GM23248 (cell line): ENCODE results near the gene NPM1. TPM values are rescaled to one million over a fixed set of nuclear protein-coding genes. Genes with fewer than 3 reads are reported as not detected.
A peak's percentile ranks its signal among the peaks of the same experiment; 100 is the strongest.

Experiments
- DNase-seq: peaks from one replicate; pipeline ENCODE4 v3.0.0-alpha.2; 2015
- H2AFZ ChIP-seq: fragments of 200-600 bp; sonication (generic); 2 replicates; pipeline ENCODE4 v1.6.1; 2016; ENCODE audit warnings: antibody characterized with exemption
- H3F3A ChIP-seq: fragments of 200-600 bp; sonication (generic); 2 replicates; pipeline ENCODE4 v1.6.1; 2016; ENCODE audit warnings: mild to moderate bottlenecking, antibody characterized with exemption, mixed run types; ENCODE audit not compliant: insufficient read depth
- H3K27ac ChIP-seq: fragments of 200-600 bp; sonication (generic); 2 replicates; pipeline ENCODE4 v1.5.1; 2016; ENCODE audit warnings: mild to moderate bottlenecking
- H3K27me3 ChIP-seq: fragments of 200-600 bp; sonication (generic); replicated peaks from 2 replicates; pipeline ENCODE4 v1.6.1; 2016; ENCODE audit warnings: mild to moderate bottlenecking; ENCODE audit not compliant: insufficient read depth
- H3K36me3 ChIP-seq: fragments of 200-600 bp; sonication (generic); 2 replicates; pipeline ENCODE4 v1.6.1; 2016; ENCODE audit warnings: low read depth, mild to moderate bottlenecking
- H3K4me1 ChIP-seq: fragments of 200-600 bp; sonication (generic); 2 replicates; pipeline ENCODE4 v1.6.1; 2016; ENCODE audit warnings: mild to moderate bottlenecking; ENCODE audit not compliant: insufficient read depth
- H3K4me2 ChIP-seq: fragments of 200-600 bp; sonication (generic); one replicate; pipeline ENCODE4 v1.6.1; 2016; ENCODE audit warnings: mild to moderate bottlenecking; ENCODE audit not compliant: unreplicated experiment
- H3K4me3 ChIP-seq: fragments of 200-600 bp; sonication (generic); 2 replicates; pipeline ENCODE4 v1.5.1; 2016; ENCODE audit warnings: mild to moderate bottlenecking
- H3K79me2 ChIP-seq: fragments of 200-600 bp; sonication (generic); 2 replicates; pipeline ENCODE4 v1.6.1; 2016; ENCODE audit warnings: mild to moderate bottlenecking; ENCODE audit not compliant: insufficient read depth
- H3K9ac ChIP-seq: fragments of 200-600 bp; sonication (generic); 2 replicates; pipeline ENCODE4 v1.6.1; 2016; ENCODE audit warnings: mild to moderate bottlenecking
- H3K9me2 ChIP-seq: fragments of 200-600 bp; sonication (generic); 2 replicates; pipeline ENCODE4 v1.6.1; 2016; ENCODE audit warnings: mixed run types, mild to moderate bottlenecking, moderate library complexity; ENCODE audit not compliant: insufficient read depth
- H3K9me3 ChIP-seq: fragments of 200-600 bp; sonication (generic); one replicate; pipeline ENCODE4 v1.6.1; 2017; ENCODE audit warnings: low read depth
- H4K20me1 ChIP-seq: fragments of 200-600 bp; sonication (generic); 2 replicates; pipeline ENCODE4 v1.6.0; 2016; ENCODE audit not compliant: insufficient read depth
- EZH2 ChIP-seq: fragments of 200-600 bp; sonication (generic); IDR thresholded peaks from 2 replicates; pipeline ENCODE4 v1.6.1; 2018; ENCODE audit warnings: antibody characterized with exemption, mild to moderate bottlenecking; ENCODE audit not compliant: insufficient read depth, poor library complexity, severe bottlenecking
- EZH2phosphoT487 ChIP-seq: fragments of 200-600 bp; sonication (generic); IDR thresholded peaks from 2 replicates; pipeline ENCODE4 v1.6.1; 2018; ENCODE audit warnings: antibody characterized with exemption, moderate library complexity, mild to moderate bottlenecking, low read depth; ENCODE audit not compliant: insufficient read depth
- WGBS, 2 experiments: methylation state at CpG; one replicate each; pipeline ENCODE4 v1.1.6; 2015 to 2017; ENCODE audit warnings: low lambda C conversion rate in 2 of 2, low coverage in 1 of 2; ENCODE audit errors: missing lambda C conversion rate in 2 of 2; 5-methylcytosine and 5-hydroxymethylcytosine counted together
- in situ Hi-C: fragments of 300-500 bp; cut with MboI; formaldehyde crosslinking; loops from 2 replicates; pipeline ENCODE4 v1.15.0; 2020
- polyA plus RNA-seq: library from polyadenylated mRNA; unstranded; fragments of >200 nt; fragmentation: Nextera tagmentation; extraction: Ambion mirVana; gene quantifications from 2 replicates; pipeline ENCODE4 v1.2.1, GENCODE V29; 2016
- total RNA-seq: library from RNA; depleted of rRNA; stranded (reverse); fragments of >200 nt; shearing (Covaris generic); gene quantifications from 2 replicates; pipeline ENCODE4 v1.2.3, GENCODE V29; 2014

NPM1 gene
- total and polyA plus RNA-seq, 2 experiments from 2014 or later = 584 to 757 TPM

DNA sequence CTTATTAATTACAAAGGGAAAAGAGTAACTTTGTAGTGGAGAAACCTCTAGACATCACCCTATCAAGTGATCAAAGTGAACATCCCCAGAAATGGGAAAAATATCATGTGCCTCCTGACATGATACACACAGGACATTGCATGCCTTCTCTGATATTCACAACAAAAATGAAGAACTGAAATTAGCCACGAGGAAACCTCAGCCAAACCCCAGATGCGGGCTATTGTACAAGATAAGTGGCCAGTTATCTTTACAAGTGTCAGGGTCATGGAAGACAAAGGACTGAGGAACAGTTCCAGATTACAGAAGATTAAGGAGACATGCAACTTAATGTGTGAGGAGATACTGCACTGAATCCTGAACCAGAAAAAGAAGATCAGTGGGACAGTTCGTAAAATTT lies 23.8 kb upstream of the NPM1 start:
- Histone ChIP-seq H3F3A (no peaks in the 10 kb centered on the region), H3K9ac (no peak overlapping the region), H4K20me1 (no peaks in the 10 kb centered on the region; the same call in 1 of the 2 replicates), H3K9me2 (no peaks in the 10 kb centered on the region), H3K4me1 (no peaks in the 10 kb centered on the region), H3K27ac (no peak overlapping the region), H3K79me2 (no peaks in the 10 kb centered on the region), H3K36me3 (no peaks in the 10 kb centered on the region), H2AFZ (no peak overlapping the region), H3K4me2 (no peak overlapping the region), H3K27me3 (peaks cover 8% of the 10 kb centered on the region), H3K9me3 (no peaks in the 10 kb centered on the region), H3K4me3 (no peak overlapping the region)
- no peak for DNase-seq
- in situ Hi-C loops = no loop called here
- TF ChIP-seq EZH2phosphoT487 (no peak), EZH2 (no peak)
- WGBS, 2 experiments = 55 to 61% methylated on average over 3 of the region's 3 CpGs

DNA sequence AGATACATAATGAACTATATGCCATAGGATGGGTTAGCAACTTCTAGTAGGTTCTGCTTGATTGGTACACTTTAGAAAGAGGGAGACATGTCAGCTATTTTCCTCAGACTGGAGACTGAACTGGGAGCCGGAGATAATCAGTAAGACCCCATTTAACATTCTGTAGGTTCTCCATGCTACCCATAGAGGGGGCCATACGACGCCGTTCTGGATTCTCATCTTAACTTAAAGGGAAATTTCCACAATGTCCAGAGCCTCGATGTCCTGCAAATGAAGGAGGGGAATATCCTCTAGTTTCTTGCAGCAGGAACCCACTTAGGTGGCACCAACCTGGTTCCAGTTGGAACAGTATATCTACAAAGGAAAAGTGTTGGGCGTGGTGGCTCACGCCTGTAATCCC lies 22.3 kb upstream of the NPM1 start:
- Histone ChIP-seq H3K4me3 (no peak overlapping the region), H3K4me1 (no peaks in the 10 kb centered on the region), H3K79me2 (no peaks in the 10 kb centered on the region), H3K9me2 (no peaks in the 10 kb centered on the region), H3K36me3 (no peaks in the 10 kb centered on the region), H3K4me2 (no peak overlapping the region), H4K20me1 (no peaks in the 10 kb centered on the region; the same call in 1 of the 2 replicates), H3F3A (no peaks in the 10 kb centered on the region), H3K9me3 (no peaks in the 10 kb centered on the region), H3K27ac (no peak overlapping the region), H3K27me3 (peaks cover 8% of the 10 kb centered on the region), H3K9ac (no peak overlapping the region), H2AFZ (no peak overlapping the region)
- DNase-seq = peak; percentile 20
- no peak for TF ChIP-seq EZH2phosphoT487
- no peak for TF ChIP-seq EZH2
- in situ Hi-C loops = no loop called here
- WGBS, 2 experiments = 44 to 49% methylated on average over 7 of the region's 7 CpGs

- no peak overlapping the region for H3K27ac ChIP-seq
- H3K9me3 ChIP-seq = no peaks in the 10 kb centered on the region
- H3K36me3 ChIP-seq = no peaks in the 10 kb centered on the region
- peaks cover 8% of the 10 kb centered on the region for H3K27me3 ChIP-seq
- TF ChIP-seq EZH2 = no peak
- no peak for TF ChIP-seq EZH2phosphoT487
- H3K4me2 ChIP-seq = no peak overlapping the region
- in situ Hi-C loops = no loop called here
- H3F3A ChIP-seq = no peaks in the 10 kb centered on the region
- no peak for DNase-seq
- H3K79me2 ChIP-seq = no peaks in the 10 kb centered on the region
- no peak overlapping the region for H2AFZ ChIP-seq
- 77 to 82% methylated on average over 5 of the region's 5 CpGs for WGBS, 2 experiments
- no peaks in the 10 kb centered on the region for H3K4me1 ChIP-seq
- no peaks in the 10 kb centered on the region for H3K9me2 ChIP-seq
- no peaks in the 10 kb centered on the region; the same call in 1 of the 2 replicates for H4K20me1 ChIP-seq
- H3K4me3 ChIP-seq = no peak overlapping the region
- H3K9ac ChIP-seq = no peak overlapping the region
Observed at GRCh38 chr5:171366645-171367044, 21.0 kb upstream of the NPM1 start.

DNA sequence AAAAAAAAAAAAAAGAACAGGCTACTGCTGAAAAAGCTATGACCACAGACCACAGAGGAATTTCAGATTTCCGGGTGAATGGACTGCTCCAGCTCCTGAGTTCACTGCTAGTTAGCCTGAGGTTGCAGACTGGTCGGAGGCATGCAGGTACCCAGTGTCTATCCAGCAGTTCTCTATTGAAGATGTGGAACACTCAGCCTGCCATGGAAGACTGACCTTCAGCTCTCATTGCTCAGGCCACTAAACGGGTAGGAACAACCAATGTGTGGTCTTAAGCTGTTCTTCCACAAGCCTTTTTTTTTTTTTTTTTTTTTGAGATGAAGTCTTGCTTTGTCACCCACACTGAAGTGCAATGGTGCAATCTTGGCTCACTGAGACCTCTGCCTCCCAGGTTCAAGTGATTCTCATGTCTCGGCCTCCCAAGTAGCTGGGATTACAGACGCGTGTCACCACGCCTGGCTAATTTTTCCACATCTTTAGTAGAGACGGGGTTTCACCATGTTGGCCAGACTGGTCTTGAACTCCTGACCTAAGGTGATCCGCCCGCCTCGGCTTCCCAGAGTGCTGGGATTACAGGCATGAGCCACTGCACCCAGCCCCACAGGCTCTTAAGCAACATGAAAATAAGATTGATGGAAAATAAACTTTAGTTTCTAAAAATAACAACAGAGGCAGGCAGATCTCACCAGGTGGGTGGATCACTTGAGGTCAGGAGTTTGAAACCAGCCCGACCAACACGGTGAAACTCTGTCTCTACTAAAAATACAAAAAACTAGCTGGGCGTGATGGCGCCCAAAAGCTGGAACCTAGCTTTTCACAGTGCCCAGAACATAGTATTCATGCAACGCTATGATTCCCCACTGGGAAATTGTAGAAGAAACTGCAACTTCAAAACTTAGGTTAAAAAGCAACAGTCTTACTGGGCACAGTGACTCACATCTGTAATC lies 20.0 kb upstream of the NPM1 start:
- Histone ChIP-seq H3K27me3 (peaks cover 8% of the 10 kb centered on the region), H2AFZ (no peak overlapping the region), H3K9ac (no peak overlapping the region), H3K9me3 (no peaks in the 10 kb centered on the region), H3K27ac (no peak overlapping the region), H3K4me2 (no peak overlapping the region), H3K36me3 (no peaks in the 10 kb centered on the region), H3K4me3 (no peak overlapping the region), H3F3A (no peaks in the 10 kb centered on the region), H3K4me1 (no peaks in the 10 kb centered on the region), H3K9me2 (no peaks in the 10 kb centered on the region), H4K20me1 (no peaks in the 10 kb centered on the region; the same call in 1 of the 2 replicates), H3K79me2 (no peaks in the 10 kb centered on the region)
- peak; percentile 40 for DNase-seq
- TF ChIP-seq EZH2 (no peak), EZH2phosphoT487 (no peak)
- 80% methylated on average over 16 of the region's 16 CpGs for whole genome bisulfite sequencing, 2 experiments
- in situ Hi-C loops = no loop called here
